GM18499 (cell line): ENCODE data around the gene TRPM1.
"Not testable (repeated sequence)": the region's sequence is repeated elsewhere in the genome, so short reads cannot be mapped to it uniquely, and the experiment has no call there.

Experiments
- ATAC-seq: cut with Tn5 transposase; IDR thresholded peaks from one replicate; pipeline ENCODE4 v1.9.1; 2021; ENCODE audit warnings: moderate number of reproducible peaks; ENCODE audit not compliant: insufficient read depth, unreplicated experiment

The TRPM1 gene

GRCh38 chr15:31127596-31128261 lies 26.2 kb upstream of the TRPM1 start:
- ATAC-seq: no peak

GRCh38 chr15:31125061-31125460 lies 23.5 kb upstream of the TRPM1 start:
- no peak for ATAC-seq

- no peak for ATAC-seq
These were observed 15.0 kb upstream of the TRPM1 start for GRCh38 chr15:31116423-31117030.

GRCh38 chr15:31111091-31111647 lies 9.6 kb upstream of the TRPM1 start:
- no peak for ATAC-seq

DNA sequence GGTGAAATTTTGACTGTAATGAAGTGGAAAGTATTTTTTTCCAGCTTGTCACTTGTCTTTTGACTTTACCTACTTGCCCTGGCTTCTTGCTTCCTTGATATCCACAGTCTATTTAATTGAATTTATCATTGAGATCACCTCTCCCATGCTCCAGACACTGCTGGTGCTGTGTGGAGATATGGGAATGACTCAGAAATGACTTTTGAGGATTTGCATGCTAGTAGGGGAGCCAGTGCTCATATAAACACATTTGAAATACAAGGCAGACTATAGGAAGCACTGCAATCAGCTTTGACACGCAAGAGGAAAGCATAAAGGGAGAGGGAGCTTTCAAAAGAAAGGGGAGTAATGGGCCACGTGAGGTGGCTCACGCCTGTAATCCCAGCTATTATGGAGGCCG lies 7.3 kb upstream of the TRPM1 start:
- ATAC-seq: no peak

DNA sequence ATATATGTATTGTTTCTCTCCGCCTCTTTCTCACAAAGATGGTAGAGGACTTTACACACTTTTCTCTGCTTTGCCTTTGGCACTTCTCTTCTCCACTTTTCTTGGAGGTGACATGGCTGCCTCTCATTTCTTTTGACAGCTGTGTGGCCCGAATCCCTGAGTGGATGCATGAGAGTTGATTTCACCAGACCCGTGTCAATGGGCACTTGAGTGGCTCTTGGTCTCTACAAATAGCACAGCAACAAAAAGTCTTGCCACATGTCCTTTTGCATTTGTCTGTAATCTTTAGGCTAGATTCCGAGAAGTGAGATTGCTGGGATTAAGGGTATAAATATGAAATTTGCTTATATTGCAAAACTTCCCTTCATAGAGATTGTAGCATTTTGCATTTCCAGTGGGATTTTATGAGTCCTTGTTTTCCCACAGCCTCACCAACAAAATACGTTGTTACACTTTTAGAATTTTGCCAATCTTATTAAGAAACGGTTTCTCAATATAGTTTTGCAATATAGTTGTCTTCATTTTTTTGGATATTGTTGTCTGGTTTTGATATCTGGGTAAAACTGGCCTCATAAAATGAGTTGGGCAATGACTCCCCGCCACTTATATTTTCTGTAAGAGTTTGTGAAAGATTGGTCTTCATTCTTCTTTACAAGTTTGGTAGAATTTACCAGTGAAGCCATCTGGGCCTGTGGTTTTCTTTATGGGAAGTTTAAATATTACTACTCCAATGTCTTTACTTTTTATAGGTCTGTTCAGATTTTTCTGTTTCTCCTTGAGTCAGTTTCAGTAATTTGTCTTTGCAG lies 5.2 kb upstream of the TRPM1 start:
- no peak for ATAC-seq

GRCh38 chr15:31104003-31104402 lies 2.5 kb upstream of the TRPM1 start:
- ATAC-seq: no peak

GRCh38 chr15:31102374-31103342 lies 1.1 kb upstream of the TRPM1 start:
- ATAC-seq: no peak

GRCh38 chr15:31102039-31102321 lies 455 bp upstream of the TRPM1 start:
- ATAC-seq: no peak

DNA sequence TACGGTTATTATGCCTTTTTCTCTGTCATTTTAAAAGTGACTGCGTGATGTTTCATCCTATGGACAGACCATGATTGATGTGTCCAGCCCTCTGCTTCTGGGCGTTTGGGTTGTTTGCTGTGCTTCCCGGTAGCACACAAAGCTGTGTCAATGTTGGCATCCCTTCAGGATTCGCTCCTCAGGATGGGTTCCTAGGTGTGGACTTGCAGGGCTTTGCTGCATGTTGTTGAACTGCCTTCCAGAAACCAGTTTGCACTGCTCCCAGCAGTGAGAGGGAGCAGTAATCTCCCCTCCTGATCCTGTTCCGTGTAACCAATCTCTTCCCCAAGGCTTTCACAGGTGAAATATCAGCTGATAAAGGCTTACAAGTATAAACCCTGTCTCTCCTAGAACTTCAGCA lies 787 bp downstream of the TRPM1 start:
- no peak for ATAC-seq

DNA sequence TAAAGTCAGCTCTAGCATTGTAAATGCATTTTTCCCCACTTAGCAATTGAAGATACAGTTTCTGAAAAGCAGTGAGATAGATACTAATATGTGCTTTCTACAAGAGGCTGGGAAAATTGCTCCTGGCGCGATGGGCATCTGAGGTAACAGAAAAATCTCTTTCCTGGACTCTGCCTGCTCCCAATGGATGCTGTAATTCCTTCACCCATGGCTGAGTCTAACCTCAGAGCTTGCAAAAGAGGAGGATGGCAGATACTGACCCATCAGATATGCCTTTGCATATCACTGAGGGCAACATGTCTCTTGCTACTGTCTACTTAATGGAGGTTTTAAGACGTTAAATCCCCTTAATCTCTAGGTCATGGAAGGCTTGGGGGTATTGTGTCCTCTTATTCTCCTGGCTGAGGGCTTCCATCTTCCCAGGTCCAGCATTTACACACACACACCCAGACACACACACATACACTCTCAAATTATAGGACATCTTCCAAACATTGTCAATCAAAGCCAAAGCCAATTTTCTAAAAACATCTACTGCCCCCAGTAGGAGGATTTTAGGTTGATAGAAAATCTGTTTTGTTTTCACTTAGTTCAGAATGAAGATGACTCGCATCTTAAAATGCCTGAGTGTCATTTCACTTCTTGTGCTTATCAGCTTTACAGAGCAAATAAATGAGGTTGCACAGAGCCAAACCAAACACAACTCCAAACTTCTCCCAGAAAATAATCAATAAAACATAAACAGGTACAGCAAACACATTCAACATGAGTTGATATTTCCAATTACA lies 2.4 kb downstream of the TRPM1 start:
- ATAC-seq: no peak

GRCh38 chr15:31098491-31098917 lies 3.0 kb downstream of the TRPM1 start:
- no peak for ATAC-seq

GRCh38 chr15:31096563-31096962 lies 5.0 kb downstream of the TRPM1 start:
- ATAC-seq: no peak

- ATAC-seq: no peak
These were observed 10.0 kb downstream of the TRPM1 start for GRCh38 chr15:31091481-31091880.

DNA sequence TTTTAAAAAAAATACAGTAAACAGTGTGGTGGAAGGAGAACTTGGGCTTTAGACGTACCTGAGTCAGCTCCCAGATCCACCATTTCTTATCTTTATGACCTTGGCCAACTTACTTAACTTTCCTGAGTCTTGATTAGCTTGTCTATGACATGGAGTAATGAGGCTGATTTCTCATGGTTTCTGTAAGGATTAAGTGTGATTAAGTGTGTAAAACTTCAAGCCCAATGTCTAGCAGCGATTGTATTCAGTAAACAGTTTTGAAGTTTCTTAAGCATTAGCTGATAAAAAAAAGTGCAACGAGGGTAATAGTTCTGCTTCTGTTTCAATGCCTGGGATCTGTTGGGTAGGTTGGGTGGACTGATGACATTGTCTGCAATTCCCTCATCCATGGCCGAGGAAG lies 10.8 kb downstream of the TRPM1 start:
- no peak for ATAC-seq

- ATAC-seq: no peak
These were observed 12.0 kb downstream of the TRPM1 start for GRCh38 chr15:31089368-31090047.

- ATAC-seq: no peak
These were observed 12.7 kb downstream of the TRPM1 start for GRCh38 chr15:31088672-31089367.

- ATAC-seq: not testable (repeated sequence)
These were observed 13.5 kb downstream of the TRPM1 start for GRCh38 chr15:31088041-31088440.
